Astrocyte (in vitro differentiated cells and primary cell): ENCODE results near the gene EMC7. TPM values are rescaled to one million over a fixed set of nuclear protein-coding genes. Genes with fewer than 3 reads are reported as not detected.

Source experiments
- DNase-seq: peaks from one replicate; pipeline ENCODE4 v3.0.0-alpha.2; 2010; ENCODE audit warnings: low read depth
- FAIRE-seq: peaks from 2 replicates; lab custom pipeline; 2011; peaks lifted over from hg19 to GRCh38; lab: Jason Lieb, UNC
- H2AFZ ChIP-seq: 2 replicates; pipeline ENCODE4 v1.6.0; 2012; ENCODE audit warnings: low read depth, low read length, inconsistent platforms
- H3K27ac ChIP-seq: 2 replicates; pipeline ENCODE4 v1.5.1; 2011; ENCODE audit warnings: low read depth, low read length, inconsistent platforms
- H3K27me3 ChIP-seq: 2 replicates; pipeline ENCODE4 v1.6.0; 2011; ENCODE audit warnings: low read length, inconsistent platforms; ENCODE audit not compliant: insufficient read depth
- H3K36me3 ChIP-seq: 2 replicates; pipeline ENCODE4 v1.5.1; 2011; ENCODE audit warnings: low read length, inconsistent platforms; ENCODE audit not compliant: insufficient read depth
- H3K4me1 ChIP-seq: 2 replicates; pipeline ENCODE4 v1.5.1; 2011; ENCODE audit warnings: low read length, inconsistent platforms; ENCODE audit not compliant: insufficient read depth
- H3K4me2 ChIP-seq: 2 replicates; pipeline ENCODE4 v1.6.0; 2012; ENCODE audit warnings: low read length, inconsistent platforms
- H3K4me3 ChIP-seq: 2 replicates; pipeline ENCODE4 v1.5.1; 2011; ENCODE audit warnings: low read depth, mild to moderate bottlenecking, low read length, inconsistent platforms; ENCODE audit not compliant: insufficient read depth
- H3K79me2 ChIP-seq: 2 replicates; pipeline ENCODE4 v1.6.0; 2012; ENCODE audit warnings: mild to moderate bottlenecking, low read length, inconsistent platforms; ENCODE audit not compliant: insufficient read depth
- H3K9ac ChIP-seq: 2 replicates; pipeline ENCODE4 v1.6.0; 2012; ENCODE audit warnings: mild to moderate bottlenecking, low read length, inconsistent platforms
- H3K9me3 ChIP-seq: 2 replicates; pipeline ENCODE4 v1.5.1; 2012; ENCODE audit warnings: low read depth, mild to moderate bottlenecking, low read length, inconsistent platforms; ENCODE audit not compliant: insufficient read depth
- H4K20me1 ChIP-seq: 2 replicates; pipeline ENCODE4 v1.6.0; 2012; ENCODE audit warnings: low read length, inconsistent platforms; ENCODE audit not compliant: insufficient read depth
- H3K27ac Mint-ChIP-seq: one replicate; pipeline ENCODE4 v1.8.0; 2021; ENCODE audit warnings: mild to moderate bottlenecking, mixed read lengths; ENCODE audit not compliant: unreplicated experiment
- H3K27me3 Mint-ChIP-seq: one replicate; pipeline ENCODE4 v1.8.0; 2021; ENCODE audit warnings: low read depth, mixed read lengths; ENCODE audit not compliant: unreplicated experiment
- H3K36me3 Mint-ChIP-seq: one replicate; pipeline ENCODE4 v1.8.0; 2021; ENCODE audit warnings: low read depth, mixed read lengths; ENCODE audit not compliant: unreplicated experiment
- H3K4me1 Mint-ChIP-seq: one replicate; pipeline ENCODE4 v1.8.0; 2021; ENCODE audit warnings: low read depth, mixed read lengths; ENCODE audit not compliant: unreplicated experiment
- H3K4me3 Mint-ChIP-seq: one replicate; pipeline ENCODE4 v1.8.0; 2021; ENCODE audit warnings: mild to moderate bottlenecking, moderate library complexity, mixed read lengths; ENCODE audit not compliant: unreplicated experiment
- H3K9me3 Mint-ChIP-seq: one replicate; pipeline ENCODE4 v1.8.0; 2021; ENCODE audit warnings: mild to moderate bottlenecking, mixed read lengths; ENCODE audit not compliant: unreplicated experiment
- EZH2 ChIP-seq: IDR thresholded peaks from 2 replicates; pipeline ENCODE4 v1.6.1; 2012; ENCODE audit warnings: mild to moderate bottlenecking, low read length, inconsistent platforms; ENCODE audit not compliant: insufficient read depth
- total RNA-seq: library from RNA; stranded (reverse); gene quantifications from 2 replicates; pipeline ENCODE4 v1.2.1, GENCODE V29; 2021
- TF ChIP-seq, protein P1 (sequence below): IDR thresholded peaks from 2 replicates; pipeline ENCODE4 v1.5.1; 2011; ENCODE audit warnings: low read depth, mild to moderate bottlenecking, inconsistent platforms, low read length, moderate library complexity; ENCODE audit not compliant: insufficient read depth

EMC7 gene
- total RNA-seq, 1 donor from 2014 or later = 120 TPM

DNA sequence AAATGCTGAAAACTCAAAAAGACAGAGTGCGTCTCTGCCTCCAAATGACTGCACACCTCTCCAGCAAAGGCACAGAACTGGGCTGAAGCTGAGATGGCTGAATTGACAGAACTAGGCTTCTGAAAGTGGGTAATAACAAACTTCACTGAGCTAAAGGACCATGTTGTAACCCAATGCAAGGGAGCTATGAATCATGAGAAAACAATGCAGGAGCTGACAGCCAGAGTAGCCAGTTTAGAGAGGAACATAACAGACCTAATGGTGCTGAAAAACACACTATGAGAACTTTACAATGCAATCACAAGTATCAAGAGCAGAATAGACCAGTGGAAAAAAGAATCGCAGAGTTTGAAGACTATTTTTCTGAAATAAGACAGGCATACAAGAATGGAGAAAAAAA is 52.5 kb downstream of the EMC7 start:
- H2AFZ ChIP-seq = no peak overlapping the region
- Mint-ChIP-seq H3K36me3 (peaks cover 12% of the 10 kb centered on the region), H3K9me3 (peaks cover 34% of the 10 kb centered on the region), H3K27me3 (no peaks in the 10 kb centered on the region), H3K27ac (peak overlapping the region; percentile 83), H3K4me3 (peak overlapping the region; percentile 1), H3K4me1 (peaks cover 38% of the 10 kb centered on the region)
- peaks cover 22% of the 10 kb centered on the region for H3K4me1 ChIP-seq
- H3K79me2 ChIP-seq = no peaks in the 10 kb centered on the region
- H3K27ac ChIP-seq = peak overlapping the region; percentile 98
- FAIRE-seq (peak; percentile 88), DNase-seq (peak; percentile 87)
- TF ChIP-seq EZH2 = no peak
- no peaks in the 10 kb centered on the region for H3K9me3 ChIP-seq
- peak overlapping the region; percentile 81 for H3K4me2 ChIP-seq
- H3K36me3 ChIP-seq = no peaks in the 10 kb centered on the region
- H3K27me3 ChIP-seq = no peaks in the 10 kb centered on the region
- H3K9ac ChIP-seq = peak overlapping the region; percentile 83
- peak overlapping the region; percentile 22 for H3K4me3 ChIP-seq
- no peaks in the 10 kb centered on the region for H4K20me1 ChIP-seq

DNA sequence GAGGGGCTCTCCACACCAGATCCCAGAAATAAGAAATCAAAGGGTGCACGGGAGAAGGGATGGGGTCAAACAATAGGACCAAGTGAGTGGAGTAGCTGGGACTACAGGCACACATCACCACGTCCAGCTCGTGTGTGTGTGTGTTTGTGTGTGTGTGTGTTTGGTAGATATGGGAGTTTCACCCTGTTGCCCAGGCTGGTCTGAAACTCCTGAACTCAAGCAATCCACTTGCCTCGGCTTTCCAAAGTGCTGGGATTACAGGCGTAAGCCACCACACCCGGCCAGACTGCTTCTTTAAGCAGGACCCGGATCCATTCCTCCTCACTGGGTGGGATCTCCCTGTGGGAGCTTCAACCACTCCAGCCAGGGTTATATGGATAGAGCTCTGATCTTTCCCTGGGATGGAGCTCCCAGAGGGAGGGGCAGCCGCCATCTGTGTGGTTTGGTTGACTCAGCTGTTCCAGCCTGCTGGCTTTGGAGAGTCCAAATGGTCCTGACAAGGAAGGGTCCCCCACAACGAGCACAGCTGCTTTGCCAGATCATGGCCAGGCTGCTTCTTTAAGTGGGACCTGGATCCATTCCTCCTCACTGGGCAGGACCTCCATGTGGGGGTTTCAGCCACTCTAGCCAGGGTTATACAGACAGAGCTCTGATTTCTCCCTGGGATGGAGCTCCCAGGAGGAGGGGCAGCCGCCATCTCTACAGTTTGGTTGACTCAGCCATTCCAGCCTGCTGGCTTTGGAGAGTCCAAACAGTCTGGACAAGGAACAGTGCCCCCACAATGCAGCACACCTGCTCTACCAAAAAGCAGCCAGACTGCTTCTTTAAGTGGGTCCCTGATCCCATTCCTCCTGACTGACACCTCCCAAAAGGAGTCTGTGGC is 53.5 kb downstream of the EMC7 start:
- H2AFZ ChIP-seq = peak overlapping the region; percentile 43
- H3K79me2 ChIP-seq = no peaks in the 10 kb centered on the region
- no peaks in the 10 kb centered on the region for H3K27me3 ChIP-seq
- H3K4me3 ChIP-seq = peak overlapping the region; percentile 22
- no peaks in the 10 kb centered on the region for H3K9me3 ChIP-seq
- peaks cover 27% of the 10 kb centered on the region for H3K4me1 ChIP-seq
- peak overlapping the region; percentile 83 for H3K9ac ChIP-seq
- H4K20me1 ChIP-seq = no peaks in the 10 kb centered on the region
- Mint-ChIP-seq H3K36me3 (peaks cover 10% of the 10 kb centered on the region), H3K4me1 (peaks cover 48% of the 10 kb centered on the region), H3K27me3 (no peaks in the 10 kb centered on the region), H3K27ac (peak overlapping the region; percentile 83), H3K4me3 (peak overlapping the region; percentile 42), H3K9me3 (peaks cover 30% of the 10 kb centered on the region)
- DNase-seq (peak; percentile 85), FAIRE-seq (no peak)
- no peaks in the 10 kb centered on the region for H3K36me3 ChIP-seq
- H3K27ac ChIP-seq = peak overlapping the region; percentile 98
- H3K4me2 ChIP-seq = peak overlapping the region; percentile 81
- TF ChIP-seq EZH2 = no peak
- TF ChIP-seq, protein P1, sequence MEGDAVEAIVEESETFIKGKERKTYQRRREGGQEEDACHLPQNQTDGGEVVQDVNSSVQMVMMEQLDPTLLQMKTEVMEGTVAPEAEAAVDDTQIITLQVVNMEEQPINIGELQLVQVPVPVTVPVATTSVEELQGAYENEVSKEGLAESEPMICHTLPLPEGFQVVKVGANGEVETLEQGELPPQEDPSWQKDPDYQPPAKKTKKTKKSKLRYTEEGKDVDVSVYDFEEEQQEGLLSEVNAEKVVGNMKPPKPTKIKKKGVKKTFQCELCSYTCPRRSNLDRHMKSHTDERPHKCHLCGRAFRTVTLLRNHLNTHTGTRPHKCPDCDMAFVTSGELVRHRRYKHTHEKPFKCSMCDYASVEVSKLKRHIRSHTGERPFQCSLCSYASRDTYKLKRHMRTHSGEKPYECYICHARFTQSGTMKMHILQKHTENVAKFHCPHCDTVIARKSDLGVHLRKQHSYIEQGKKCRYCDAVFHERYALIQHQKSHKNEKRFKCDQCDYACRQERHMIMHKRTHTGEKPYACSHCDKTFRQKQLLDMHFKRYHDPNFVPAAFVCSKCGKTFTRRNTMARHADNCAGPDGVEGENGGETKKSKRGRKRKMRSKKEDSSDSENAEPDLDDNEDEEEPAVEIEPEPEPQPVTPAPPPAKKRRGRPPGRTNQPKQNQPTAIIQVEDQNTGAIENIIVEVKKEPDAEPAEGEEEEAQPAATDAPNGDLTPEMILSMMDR = no peak

DNA sequence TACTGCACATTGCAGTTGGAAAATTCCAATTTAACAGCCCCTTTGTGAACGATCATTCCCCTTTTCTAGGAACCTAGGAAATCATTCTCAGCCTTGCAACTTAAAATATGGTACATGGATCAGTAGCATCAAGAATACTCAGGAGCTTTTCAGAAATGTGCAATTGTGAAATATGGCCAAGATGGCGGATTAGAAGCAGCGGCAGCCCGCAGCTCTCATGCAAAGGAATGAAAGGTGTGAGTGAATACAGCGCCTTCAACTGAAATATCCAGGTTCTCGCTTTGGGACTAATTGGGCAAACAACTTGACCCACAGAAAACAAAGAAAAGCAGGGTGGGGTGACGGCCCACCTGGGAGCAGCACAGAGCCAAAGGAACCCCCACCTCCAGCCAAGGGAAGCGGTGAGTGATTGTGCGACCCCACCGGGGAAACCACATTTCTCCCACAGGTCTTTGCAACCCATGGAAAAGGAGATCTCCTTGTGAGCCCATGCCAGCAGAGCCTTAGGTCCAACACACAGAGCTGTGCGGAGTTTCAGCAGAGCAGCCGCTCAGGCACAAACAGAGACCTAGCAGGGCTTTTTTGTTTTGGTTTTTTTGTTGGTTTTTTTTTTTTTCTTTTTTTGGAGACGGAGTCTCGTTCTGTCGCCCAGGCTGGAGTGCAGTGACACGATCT is 55.1 kb downstream of the EMC7 start:
- peaks cover 49% of the 10 kb centered on the region for H3K4me1 Mint-ChIP-seq
- no peak overlapping the region for H3K9ac ChIP-seq
- no peak for FAIRE-seq

More for the DNA sequence above, 55.1 kb downstream of the EMC7 start:
- no peak overlapping the region for H3K4me3 Mint-ChIP-seq
- Histone ChIP-seq H3K4me2 (no peak overlapping the region), H3K4me1 (peaks cover 27% of the 10 kb centered on the region), H3K9me3 (no peaks in the 10 kb centered on the region), H4K20me1 (no peaks in the 10 kb centered on the region), H3K36me3 (no peaks in the 10 kb centered on the region), H3K79me2 (no peaks in the 10 kb centered on the region), H3K4me3 (no peak overlapping the region), H3K27ac (no peak overlapping the region), H3K27me3 (no peaks in the 10 kb centered on the region), H2AFZ (no peak overlapping the region)
- H3K9me3 Mint-ChIP-seq = peaks cover 20% of the 10 kb centered on the region
- DNase-seq = no peak
- peaks cover 7% of the 10 kb centered on the region for H3K36me3 Mint-ChIP-seq
- H3K27ac Mint-ChIP-seq = peak overlapping the region; percentile 83
- no peaks in the 10 kb centered on the region for H3K27me3 Mint-ChIP-seq
- TF ChIP-seq, protein P1 = no peak
- TF ChIP-seq EZH2 = no peak
